GM12892 (cell line): Measurements from ENCODE around the gene VAMP7.

Experiments used
- POLR2A ChIP-seq: IDR thresholded peaks from 2 replicates; pipeline ENCODE4 v1.6.1; 2011; ENCODE audit warnings: low read depth, low read length, control low read depth
- POLR2AphosphoS5 ChIP-seq: IDR thresholded peaks from 2 replicates; pipeline ENCODE4 v1.6.1; 2011; ENCODE audit warnings: low read depth, low read length, control low read depth

GRCh38 chrX:155881158-155881993 is at the start of gene VAMP7:
- peak; percentile 70 for TF ChIP-seq POLR2AphosphoS5
- TF ChIP-seq POLR2A = peak; percentile 82; the same call in 1 of the 2 replicates
